CD4-positive, alpha-beta T cell treated with Interferon alpha-2 for 1 hour (primary cell): Measurements from ENCODE around the gene ATP4B.

ENCODE experiments used
- DNase-seq, 2 donors: peaks; one replicate each; pipeline ENCODE4 v3.0.0-alpha.2; 2020 to 2022

ATP4B gene

DNA sequence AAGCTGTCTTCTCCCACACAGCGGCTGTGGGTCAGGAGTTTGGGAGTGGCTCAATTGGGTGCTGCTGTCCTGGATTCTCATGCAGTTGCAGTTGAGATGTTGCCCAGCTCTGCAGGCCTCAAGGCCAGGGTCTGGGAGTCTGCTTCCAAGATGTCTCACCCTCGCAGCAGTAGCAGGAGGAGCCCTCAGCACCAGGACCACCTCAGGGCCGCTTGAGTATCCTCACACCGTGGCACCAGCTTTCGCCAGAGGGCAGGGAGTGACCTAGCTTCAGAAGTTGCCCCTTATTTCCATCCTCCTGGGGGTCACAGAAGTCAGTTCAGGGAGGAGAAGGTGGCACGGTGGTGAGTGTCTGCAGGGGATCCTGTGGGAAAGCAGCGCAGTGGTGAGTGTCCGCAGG, 52.5 kb downstream of the ATP4B start:
- DNase-seq: no peak

DNA sequence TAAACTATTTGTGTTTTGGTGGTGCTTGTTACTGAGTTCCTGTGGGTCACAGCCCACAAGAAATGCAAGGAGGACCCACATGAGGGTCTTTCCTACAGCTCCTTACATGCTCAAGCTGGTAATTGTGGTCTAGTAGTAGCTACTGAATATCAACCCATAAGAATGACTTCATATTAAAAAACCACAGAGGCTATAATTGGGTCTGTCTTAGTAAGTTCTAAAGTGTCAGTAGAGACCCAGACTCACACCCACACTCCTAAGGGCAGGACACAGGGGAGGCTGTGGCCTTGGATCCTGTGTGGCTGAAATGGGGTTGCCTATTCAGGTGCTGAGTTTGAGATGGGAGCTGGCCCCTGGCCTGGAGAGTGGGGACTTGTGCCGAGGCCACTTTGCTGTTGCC, 53.8 kb downstream of the ATP4B start:
- DNase-seq: no peak

DNA sequence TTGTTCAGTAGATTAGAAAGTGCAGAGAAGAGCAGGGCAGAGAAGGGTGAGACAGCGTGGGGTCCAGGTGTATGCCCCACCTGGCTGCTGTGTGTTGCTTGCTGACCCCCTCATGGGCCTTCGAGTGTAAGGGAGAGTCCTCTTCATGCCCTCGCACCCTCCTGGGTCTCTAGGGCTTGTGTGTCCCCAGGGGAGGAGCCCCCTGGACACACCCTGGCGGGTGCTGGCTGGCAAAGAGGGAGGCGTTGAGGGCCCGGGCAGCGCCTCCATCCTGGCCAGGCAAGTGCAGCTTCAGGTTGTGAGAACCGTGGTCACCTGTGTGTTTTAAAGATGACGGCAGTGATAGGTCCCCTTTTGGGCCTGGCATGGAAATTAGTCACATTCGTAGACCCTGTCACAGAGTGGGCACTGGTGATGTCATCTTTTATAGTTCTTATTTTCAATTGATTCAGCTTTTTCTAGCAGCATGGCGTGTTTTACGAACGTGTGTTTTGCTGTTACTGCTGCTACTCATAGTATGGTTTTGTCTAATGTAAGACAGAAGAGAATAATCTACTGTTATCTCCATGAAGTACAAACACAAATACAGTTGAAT, 54.8 kb downstream of the ATP4B start:
- DNase-seq: no peak

- DNase-seq: no peak
These were observed 55.6 kb downstream of the ATP4B start for GRCh38 chr13:113602291-113602988.

DNA sequence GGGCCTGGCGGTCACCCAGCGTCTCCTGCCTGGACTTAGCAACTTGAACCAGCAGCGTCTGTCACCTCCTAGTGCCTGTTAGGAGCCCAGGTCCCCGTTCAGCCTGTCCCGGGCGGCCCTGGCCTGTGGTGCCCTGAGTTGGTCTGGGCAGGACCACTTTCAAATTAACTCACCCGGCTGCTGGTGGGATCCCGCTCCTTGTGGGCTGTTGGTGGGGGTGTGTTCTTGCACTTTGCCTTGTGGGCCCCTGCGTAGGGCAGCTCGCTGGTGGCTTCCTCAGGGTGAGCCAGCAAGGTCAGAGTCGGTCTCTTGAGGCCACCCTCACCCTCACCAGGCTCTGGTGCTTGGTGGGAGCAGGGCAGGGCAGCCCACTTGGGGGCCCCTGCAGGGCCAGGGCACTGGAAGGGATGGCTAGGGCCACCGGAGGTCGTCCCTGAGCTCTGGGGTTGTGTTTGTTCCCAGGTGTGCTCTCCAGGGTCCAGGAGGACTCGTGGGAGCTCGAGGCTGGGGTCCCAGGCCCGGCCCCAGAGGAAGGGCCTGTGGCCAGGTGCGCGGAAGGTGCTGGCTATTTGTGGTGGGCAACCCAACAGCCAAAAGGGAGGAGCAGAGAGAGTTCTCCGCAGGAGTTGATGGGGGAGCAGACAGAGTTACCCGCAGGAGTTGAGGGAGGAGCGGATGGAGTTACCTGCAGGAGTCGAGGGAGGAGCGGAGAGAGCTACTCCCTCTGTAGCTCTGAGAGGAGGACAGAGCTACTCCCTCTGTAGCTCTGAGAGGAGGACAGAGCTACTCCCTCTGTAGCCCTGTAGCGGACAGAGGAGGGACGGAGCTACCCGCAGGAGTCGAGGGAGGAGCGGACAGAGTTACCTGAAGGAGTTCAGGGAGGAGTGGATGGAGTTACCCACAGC, 56.6 kb downstream of the ATP4B start:
- DNase-seq: no peak

DNA sequence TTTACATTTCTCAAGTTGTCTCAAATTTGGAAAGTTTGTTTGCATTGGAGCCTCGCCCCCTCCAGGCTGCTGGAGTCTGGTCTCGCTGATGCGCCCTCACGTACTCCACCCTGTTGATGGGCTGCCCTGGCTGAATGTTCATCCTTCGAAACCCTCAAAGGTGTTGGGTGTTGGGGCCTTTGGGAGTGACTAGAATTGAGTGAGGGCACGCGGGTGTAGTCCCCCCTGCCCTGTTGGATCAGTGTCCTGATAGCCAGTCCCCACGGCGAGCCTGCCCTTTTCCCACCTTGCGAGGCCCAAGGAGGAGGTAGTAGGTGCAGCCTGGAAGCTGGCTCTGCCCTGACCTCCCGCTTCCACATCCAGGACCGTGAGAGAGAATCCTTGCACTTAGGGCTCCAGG, 58.6 kb downstream of the ATP4B start:
- no peak for DNase-seq
